Body of pancreas (tissue), 4 donors: Measurements from ENCODE around the gene LRP11. TPM values are rescaled to one million over a fixed set of nuclear protein-coding genes. Genes with fewer than 3 reads are reported as not detected.

Source experiments
- ATAC-seq: fragments of 150-250 bp; one replicate; pipeline ENCODE4 v1.9.1; 2016
- DNase-seq, 4 donors: peaks; one replicate each; pipeline ENCODE4 v3.0.0-alpha.2; 2019
- H3K27ac ChIP-seq, 4 donors: fragments of 200-600 bp; sonication (generic); 1 replicate in 3 of 4; 2 replicates in 1 of 4; pipeline versions ENCODE4 v1.5.1 to v1.6.1; 2016 to 2019; ENCODE audit warnings: mild to moderate bottlenecking in 1 of 4, mixed read lengths in 1 of 4, moderate library complexity in 1 of 4
- H3K27me3 ChIP-seq, 2 donors: fragments of 200-600 bp; sonication (generic); one replicate each; pipeline ENCODE4 v1.6.0; 2016; ENCODE audit warnings: mild to moderate bottlenecking in 1 of 2
- H3K36me3 ChIP-seq, 2 donors: fragments of 200-600 bp; sonication (generic); replicated peaks in 1 of 2; 2 replicates each; pipeline ENCODE4 v1.5.1; 2016; ENCODE audit warnings: low read depth in 2 of 2; ENCODE audit not compliant: insufficient read depth in 1 of 2
- H3K4me1 ChIP-seq: fragments of 200-600 bp; sonication (generic); one replicate; pipeline ENCODE4 v1.6.0; 2016
- H3K4me3 ChIP-seq, 2 donors: fragments of 200-600 bp; sonication (generic); 1 replicate in 1 of 2; 2 replicates in 1 of 2; pipeline ENCODE4 v1.5.1; 2016 to 2019
- H3K9me3 ChIP-seq, 3 donors: fragments of 200-600 bp; sonication (generic); 1 replicate in 2 of 3; 2 replicates in 1 of 3; pipeline ENCODE4 v1.5.1; 2016
- POLR2A ChIP-seq, 3 donors: fragments of 450-650 bp; IDR thresholded peaks; one replicate each; pipeline ENCODE4 v1.6.1; 2016; ENCODE audit warnings: antibody characterized with exemption in 3 of 3, mild to moderate bottlenecking in 2 of 3
- WGBS, 2 donors: methylation state at CpG; one replicate each; pipeline ENCODE4 v1.1.5; 2017; 5-methylcytosine and 5-hydroxymethylcytosine counted together
- intact Hi-C: fragments of 100-400 bp; cut with DNase I; formaldehyde crosslinking; loops from one replicate; pipeline ENCODE4 v1.15.1; 2023
- total RNA-seq, 2 donors: library from RNA; depleted of rRNA; stranded (reverse); fragments of >200 nt; gene quantifications; one replicate each; pipeline ENCODE4 v1.1.0, GENCODE V29; 2016
- TF ChIP-seq, protein P1 (sequence below), 7 experiments: fragments of 450-650 bp in 4 of 7; fragments of 200-600 bp in 3 of 7; sonication (generic) in 3 of 7; IDR thresholded peaks; one replicate each; pipeline ENCODE4 v1.5.1; 2016 to 2019; ENCODE audit warnings: antibody characterized with exemption in 7 of 7

The LRP11 gene
- total RNA-seq, 2 donors from 2014 or later, result 21.0 to 28.0 TPM

DNA sequence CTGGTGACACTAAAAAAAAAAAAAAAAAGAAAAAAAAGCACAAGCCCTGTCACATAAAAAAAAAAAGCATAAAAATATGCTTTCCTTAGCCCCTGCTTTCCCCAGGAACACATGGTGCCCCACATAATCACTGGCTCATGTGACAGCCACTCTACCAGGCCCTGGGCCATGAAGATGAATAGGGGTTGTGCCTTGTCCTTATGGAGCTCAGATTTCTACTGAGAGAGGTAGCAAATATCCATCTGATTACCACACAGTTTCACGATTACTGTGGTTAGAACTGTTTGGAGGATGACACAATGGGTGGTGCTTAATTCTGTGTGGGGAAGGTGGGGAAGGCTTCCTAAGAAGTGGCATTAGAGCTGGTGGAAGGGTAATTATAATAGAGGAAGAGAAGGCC, 24.5 kb upstream of the LRP11 start:
- Histone ChIP-seq H3K4me1 (no peaks in the 10 kb centered on the region), H3K36me3 (no peaks in the 10 kb centered on the region), H3K4me3 (no peak overlapping the region), H3K9me3 (no peaks in the 10 kb centered on the region), H3K27me3 (no peaks in the 10 kb centered on the region), H3K27ac (no peak overlapping the region)
- no peak for ATAC-seq
- WGBS, 2 donors, result 56 to 73% methylated on average over 1 of the region's 1 CpG
- intact Hi-C loops, result no loop called here
- TF ChIP-seq, protein P1, sequence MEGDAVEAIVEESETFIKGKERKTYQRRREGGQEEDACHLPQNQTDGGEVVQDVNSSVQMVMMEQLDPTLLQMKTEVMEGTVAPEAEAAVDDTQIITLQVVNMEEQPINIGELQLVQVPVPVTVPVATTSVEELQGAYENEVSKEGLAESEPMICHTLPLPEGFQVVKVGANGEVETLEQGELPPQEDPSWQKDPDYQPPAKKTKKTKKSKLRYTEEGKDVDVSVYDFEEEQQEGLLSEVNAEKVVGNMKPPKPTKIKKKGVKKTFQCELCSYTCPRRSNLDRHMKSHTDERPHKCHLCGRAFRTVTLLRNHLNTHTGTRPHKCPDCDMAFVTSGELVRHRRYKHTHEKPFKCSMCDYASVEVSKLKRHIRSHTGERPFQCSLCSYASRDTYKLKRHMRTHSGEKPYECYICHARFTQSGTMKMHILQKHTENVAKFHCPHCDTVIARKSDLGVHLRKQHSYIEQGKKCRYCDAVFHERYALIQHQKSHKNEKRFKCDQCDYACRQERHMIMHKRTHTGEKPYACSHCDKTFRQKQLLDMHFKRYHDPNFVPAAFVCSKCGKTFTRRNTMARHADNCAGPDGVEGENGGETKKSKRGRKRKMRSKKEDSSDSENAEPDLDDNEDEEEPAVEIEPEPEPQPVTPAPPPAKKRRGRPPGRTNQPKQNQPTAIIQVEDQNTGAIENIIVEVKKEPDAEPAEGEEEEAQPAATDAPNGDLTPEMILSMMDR (IDR thresholded peaks at IDR 0.05), result no peak
- TF ChIP-seq POLR2A (IDR thresholded peaks at IDR 0.05), result no peak
- DNase-seq, result no peak

DNA sequence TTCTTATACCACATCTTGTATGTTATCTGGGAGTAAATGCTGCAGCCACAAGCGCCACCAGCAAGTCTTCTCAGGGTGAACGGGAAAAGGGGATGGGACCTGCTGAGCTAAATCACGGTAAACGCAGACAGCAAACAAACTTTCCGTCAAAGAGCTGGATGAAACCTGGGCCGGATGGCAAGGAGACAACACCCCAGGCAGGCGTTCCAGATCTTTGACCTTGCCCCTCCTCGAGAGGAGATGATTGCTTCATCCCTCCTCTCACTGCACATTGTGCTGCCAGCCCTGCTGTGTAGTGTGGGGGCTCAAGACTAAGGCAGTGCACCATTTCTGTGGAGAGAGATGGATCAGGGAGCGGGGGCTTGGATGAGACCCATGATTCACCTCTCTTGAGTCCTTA, 23.9 kb upstream of the LRP11 start:
- no peak for TF ChIP-seq POLR2A (IDR thresholded peaks at IDR 0.05)
- TF ChIP-seq, protein P1 (IDR thresholded peaks at IDR 0.05), result no peak
- WGBS, 2 donors, result 72 to 82% methylated on average over 9 of the region's 9 CpGs
- Histone ChIP-seq H3K4me3 (no peak overlapping the region), H3K9me3 (no peaks in the 10 kb centered on the region), H3K27me3 (no peaks in the 10 kb centered on the region), H3K36me3 (no peaks in the 10 kb centered on the region), H3K4me1 (no peaks in the 10 kb centered on the region), H3K27ac (no peak overlapping the region)
- DNase-seq (no peak), ATAC-seq (no peak)
- intact Hi-C loops, result no loop called here

DNA sequence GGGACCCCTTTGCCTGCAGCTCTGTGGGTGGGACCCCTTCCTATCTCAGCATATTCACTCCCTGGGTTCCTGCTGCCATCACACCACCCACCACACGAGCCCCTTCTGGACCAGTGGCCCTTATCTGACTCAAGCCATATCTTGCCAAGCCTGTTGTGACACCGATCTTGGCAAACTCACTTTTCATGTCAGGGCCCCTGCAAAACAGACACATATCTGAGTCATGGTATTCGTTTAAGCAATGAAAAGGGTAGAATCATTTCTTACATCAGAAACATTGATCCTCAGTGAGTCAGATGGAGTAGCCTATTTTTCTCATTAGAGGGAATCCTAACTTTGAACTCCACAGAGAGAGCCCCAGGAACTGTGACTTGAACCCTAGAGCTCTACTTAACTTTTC, 23.2 kb upstream of the LRP11 start:
- Histone ChIP-seq H3K36me3 (no peaks in the 10 kb centered on the region), H3K4me3 (no peak overlapping the region), H3K27me3 (no peaks in the 10 kb centered on the region), H3K4me1 (no peaks in the 10 kb centered on the region), H3K9me3 (no peaks in the 10 kb centered on the region), H3K27ac (no peak overlapping the region)
- ATAC-seq (peak; percentile 27), DNase-seq (no peak)
- 52 to 63% methylated on average over 3 of the region's 3 CpGs for WGBS, 2 donors
- intact Hi-C loops, result no loop called here
- TF ChIP-seq, protein P1 (IDR thresholded peaks at IDR 0.05), result no peak
- no peak for TF ChIP-seq POLR2A (IDR thresholded peaks at IDR 0.05)

DNA sequence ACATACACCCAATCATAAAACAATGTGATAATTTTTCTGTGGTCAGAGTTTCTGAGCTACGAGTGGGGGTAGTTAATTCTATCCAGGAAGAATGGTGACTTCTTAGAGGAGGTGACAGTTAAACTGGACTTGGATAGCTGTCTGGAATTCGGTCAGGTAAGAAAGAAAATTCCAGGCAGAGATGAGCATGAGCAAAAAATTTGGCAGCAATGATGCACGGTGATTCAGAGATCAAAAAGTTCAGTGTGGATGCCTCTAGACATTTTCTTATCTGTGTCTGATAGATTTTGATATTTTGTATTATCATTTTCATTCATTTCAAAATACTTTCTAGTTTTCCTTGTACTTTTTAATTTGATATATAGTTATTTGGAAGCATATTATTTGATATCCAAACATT, 21.7 kb upstream of the LRP11 start:
- WGBS, 2 donors, result 70 to 85% methylated on average over 3 of the region's 3 CpGs
- intact Hi-C loops, result no loop called here
- TF ChIP-seq, protein P1 (IDR thresholded peaks at IDR 0.05), result no peak
- TF ChIP-seq POLR2A (IDR thresholded peaks at IDR 0.05), result no peak

DNA sequence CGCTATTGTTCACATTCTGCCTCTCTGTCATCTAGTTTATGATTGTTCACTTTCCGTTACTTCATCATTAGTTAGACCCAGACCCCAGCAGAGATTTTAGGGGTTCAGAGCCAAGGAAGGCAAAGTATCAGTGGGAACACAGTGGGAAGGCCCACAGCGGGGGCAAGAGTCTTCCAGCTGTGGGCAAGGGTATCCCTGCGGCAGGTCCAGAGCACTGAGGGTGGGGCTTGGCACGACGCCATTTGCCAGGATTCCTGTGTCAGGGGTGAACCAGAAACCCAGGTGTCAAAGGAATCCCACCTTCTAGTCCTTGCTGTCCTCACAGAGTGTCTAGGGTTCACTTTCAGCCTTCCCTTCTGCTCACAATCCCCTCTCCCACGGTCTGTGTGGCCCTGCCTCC, 20.5 kb upstream of the LRP11 start:
- no peak for ATAC-seq

More for the DNA sequence above, 21.7 kb upstream of the LRP11 start:
- Histone ChIP-seq H3K4me1 (no peaks in the 10 kb centered on the region), H3K27ac (no peak overlapping the region), H3K36me3 (no peaks in the 10 kb centered on the region), H3K4me3 (no peak overlapping the region), H3K9me3 (no peaks in the 10 kb centered on the region), H3K27me3 (no peaks in the 10 kb centered on the region)
- DNase-seq, result no peak
- no peak for ATAC-seq

More for the DNA sequence above, 20.5 kb upstream of the LRP11 start:
- DNase-seq, result no peak
- no peak overlapping the region for H3K4me3 ChIP-seq
- WGBS, 2 donors, result 69 to 81% methylated on average over 7 of the region's 7 CpGs
- TF ChIP-seq, protein P1 (IDR thresholded peaks at IDR 0.05), result no peak
- no peak for TF ChIP-seq POLR2A (IDR thresholded peaks at IDR 0.05)
- H3K4me1 ChIP-seq, result no peaks in the 10 kb centered on the region
- H3K27ac ChIP-seq, result no peak overlapping the region
- H3K9me3 ChIP-seq, result no peaks in the 10 kb centered on the region
- no peaks in the 10 kb centered on the region for H3K27me3 ChIP-seq
- H3K36me3 ChIP-seq, result no peaks in the 10 kb centered on the region
- intact Hi-C loops, result no loop called here
